ENCODE measurements around the gene ANKHD1. TPM values are rescaled to one million over a fixed set of nuclear protein-coding genes. Genes with fewer than 3 reads are reported as not detected.

ANKHD1 gene
- total and polyA plus RNA-seq, 9 of the 15 experiments (the other 6 are each of a cell fraction or from before 2014, with no cell fraction given): 38.9 to 138 (median 78.7) TPM

DNA sequence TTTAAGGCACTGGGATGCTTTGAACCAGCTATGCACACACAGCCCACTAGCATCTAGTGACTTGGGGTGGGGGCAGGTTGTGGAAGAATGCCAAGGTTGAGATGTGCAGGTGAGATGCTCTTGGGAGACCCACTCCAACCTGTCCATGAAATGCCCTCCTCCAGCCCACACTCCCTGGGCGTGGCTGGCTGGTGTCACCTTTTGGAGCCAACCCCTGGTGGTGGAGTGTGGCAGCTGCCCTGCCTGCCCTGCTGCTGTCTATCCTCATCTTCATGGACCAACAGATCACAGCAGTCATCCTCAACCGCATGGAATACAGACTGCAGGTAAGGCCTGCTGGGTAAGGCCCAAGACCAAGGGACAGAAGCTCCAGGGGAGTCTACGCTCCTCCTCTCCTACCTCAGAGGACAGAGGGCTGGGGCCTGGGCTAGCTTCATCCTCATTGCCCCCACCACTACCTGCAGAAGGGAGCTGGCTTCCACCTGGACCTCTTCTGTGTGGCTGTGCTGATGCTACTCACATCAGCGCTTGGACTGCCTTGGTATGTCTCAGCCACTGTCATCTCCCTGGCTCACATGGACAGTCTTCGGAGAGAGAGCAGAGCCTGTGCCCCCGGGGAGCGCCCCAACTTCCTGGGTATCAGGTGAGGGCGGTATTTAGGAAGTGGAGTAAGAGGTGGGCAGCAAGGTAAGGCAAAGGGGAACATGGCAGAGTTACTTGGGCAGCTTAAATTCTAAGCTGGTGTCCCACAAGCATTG lies 34.2 kb upstream of the ANKHD1 start:
- no peaks in the 10 kb centered on the region for H3K9me1 ChIP-seq (ENCODE audit: control insufficient read depth, insufficient read depth, low read length)
- intact Hi-C loops (cut with micrococcal nuclease): no loop called here
- 24% methylated on average over 8 of the region's 8 CpGs for WGBS (ENCODE audit: insufficient coverage, low coverage, missing lambda C conversion rate)

More for the DNA sequence above, 34.2 kb upstream of the ANKHD1 start:
- Histone ChIP-seq H3K4me1 (replicated peaks in 1 of 2; ENCODE audit: control insufficient read depth in 2 of 2, insufficient read depth in 2 of 2, low read length in 2 of 2) (peaks cover 9 to 13% of the 10 kb centered on the region in 2 experiments; a peak in 4 of 5 replicates), H3K79me2 (ENCODE audit: control insufficient read depth, insufficient read depth, low read length) (no peaks in the 10 kb centered on the region), H4K20me1 (replicated peaks; ENCODE audit: control insufficient read depth, insufficient read depth, low read length) (no peaks in the 10 kb centered on the region; the same call in 1 of the 2 replicates), H3K36me3 (ENCODE audit: control insufficient read depth, insufficient read depth, low read length) (no peaks in the 10 kb centered on the region), H3K9ac (ENCODE audit: insufficient read depth in 1 of 2, low read depth in 2 of 2, low read length in 2 of 2) (no peak overlapping the region), H2AFZ (ENCODE audit: low read depth, low read length) (no peak overlapping the region), H3K9me3 (replicated peaks; ENCODE audit: control insufficient read depth, insufficient read depth, low read depth, low read length) (no peaks in the 10 kb centered on the region), H3K4me2 (ENCODE audit: insufficient read depth, low read length) (no peak overlapping the region), H3K27me3 (ENCODE audit: control insufficient read depth in 2 of 2, insufficient read depth in 2 of 2, low read length in 2 of 2) (no peaks in the 10 kb centered on the region), H3K4me3 (no peak overlapping the region), H3K27ac (ENCODE audit: extremely low read depth, low read depth, low read length) (no peak overlapping the region)
- no peak for FAIRE-seq
- BruUV-seq (replicated peaks): no TSS peak
- TF ChIP-seq, protein P1, sequence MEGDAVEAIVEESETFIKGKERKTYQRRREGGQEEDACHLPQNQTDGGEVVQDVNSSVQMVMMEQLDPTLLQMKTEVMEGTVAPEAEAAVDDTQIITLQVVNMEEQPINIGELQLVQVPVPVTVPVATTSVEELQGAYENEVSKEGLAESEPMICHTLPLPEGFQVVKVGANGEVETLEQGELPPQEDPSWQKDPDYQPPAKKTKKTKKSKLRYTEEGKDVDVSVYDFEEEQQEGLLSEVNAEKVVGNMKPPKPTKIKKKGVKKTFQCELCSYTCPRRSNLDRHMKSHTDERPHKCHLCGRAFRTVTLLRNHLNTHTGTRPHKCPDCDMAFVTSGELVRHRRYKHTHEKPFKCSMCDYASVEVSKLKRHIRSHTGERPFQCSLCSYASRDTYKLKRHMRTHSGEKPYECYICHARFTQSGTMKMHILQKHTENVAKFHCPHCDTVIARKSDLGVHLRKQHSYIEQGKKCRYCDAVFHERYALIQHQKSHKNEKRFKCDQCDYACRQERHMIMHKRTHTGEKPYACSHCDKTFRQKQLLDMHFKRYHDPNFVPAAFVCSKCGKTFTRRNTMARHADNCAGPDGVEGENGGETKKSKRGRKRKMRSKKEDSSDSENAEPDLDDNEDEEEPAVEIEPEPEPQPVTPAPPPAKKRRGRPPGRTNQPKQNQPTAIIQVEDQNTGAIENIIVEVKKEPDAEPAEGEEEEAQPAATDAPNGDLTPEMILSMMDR (IDR thresholded peaks at IDR 0.05 in 2 of 3, conservative IDR thresholded peaks at IDR 0.05 in 1 of 3; ENCODE audit: insufficient read depth in 2 of 3, low read depth in 1 of 3, low read length in 3 of 3): peak in 2 of 3 experiments; percentile 10 to 31; a peak in 1 of 6 replicates
- TF ChIP-seq, protein P2, sequence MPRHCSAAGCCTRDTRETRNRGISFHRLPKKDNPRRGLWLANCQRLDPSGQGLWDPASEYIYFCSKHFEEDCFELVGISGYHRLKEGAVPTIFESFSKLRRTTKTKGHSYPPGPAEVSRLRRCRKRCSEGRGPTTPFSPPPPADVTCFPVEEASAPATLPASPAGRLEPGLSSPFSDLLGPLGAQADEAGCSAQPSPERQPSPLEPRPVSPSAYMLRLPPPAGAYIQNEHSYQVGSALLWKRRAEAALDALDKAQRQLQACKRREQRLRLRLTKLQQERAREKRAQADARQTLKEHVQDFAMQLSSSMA (CRISPR knock-in tag; IDR thresholded peaks at IDR 0.05): no peak
- in situ Hi-C loops (cut with MboI): loop anchor here (5.0 kb wide), 1 partner anchor 345 kb away; no protein-coding TSS in a partner anchor
- DNase-seq (ENCODE audit: extremely low read depth in 1 of 4, low spot score in 3 of 4): no peak
- ATAC-seq: peak; percentile 13; the same call in 1 of the 3 replicates
- ChIA-PET CTCF (ENCODE audit: low intra/inter-chr PET ratio) (no interaction called here), POLR2A (interaction anchor here (0.6 to 1.5 kb wide), 4 partner anchors 34 to 355 kb away, joined by 3 to 4 read pairs (median 3); no protein-coding TSS in a partner anchor)
